Measurements from ENCODE around the gene TRMT2B.

DNA sequence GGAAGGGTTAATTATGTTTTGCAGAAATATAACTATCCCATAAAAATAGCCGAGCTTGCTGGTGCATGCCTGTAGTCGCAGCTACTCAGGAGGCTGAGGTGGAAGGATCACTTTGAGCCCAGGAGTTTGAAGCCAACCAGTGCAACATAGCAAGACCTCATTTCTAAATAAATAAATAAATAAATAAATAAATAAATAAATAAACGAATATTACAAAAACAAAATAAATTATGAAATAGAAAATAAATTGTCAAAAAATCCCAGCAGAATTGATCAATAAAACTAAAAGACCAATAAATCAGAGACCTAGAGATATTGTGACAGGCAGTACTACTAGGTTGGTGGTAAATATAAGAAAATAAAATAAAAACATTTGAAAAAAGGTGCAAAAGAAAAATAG lies 89.1 kb downstream of the TRMT2B start:
- TF ChIP-seq, protein P1, sequence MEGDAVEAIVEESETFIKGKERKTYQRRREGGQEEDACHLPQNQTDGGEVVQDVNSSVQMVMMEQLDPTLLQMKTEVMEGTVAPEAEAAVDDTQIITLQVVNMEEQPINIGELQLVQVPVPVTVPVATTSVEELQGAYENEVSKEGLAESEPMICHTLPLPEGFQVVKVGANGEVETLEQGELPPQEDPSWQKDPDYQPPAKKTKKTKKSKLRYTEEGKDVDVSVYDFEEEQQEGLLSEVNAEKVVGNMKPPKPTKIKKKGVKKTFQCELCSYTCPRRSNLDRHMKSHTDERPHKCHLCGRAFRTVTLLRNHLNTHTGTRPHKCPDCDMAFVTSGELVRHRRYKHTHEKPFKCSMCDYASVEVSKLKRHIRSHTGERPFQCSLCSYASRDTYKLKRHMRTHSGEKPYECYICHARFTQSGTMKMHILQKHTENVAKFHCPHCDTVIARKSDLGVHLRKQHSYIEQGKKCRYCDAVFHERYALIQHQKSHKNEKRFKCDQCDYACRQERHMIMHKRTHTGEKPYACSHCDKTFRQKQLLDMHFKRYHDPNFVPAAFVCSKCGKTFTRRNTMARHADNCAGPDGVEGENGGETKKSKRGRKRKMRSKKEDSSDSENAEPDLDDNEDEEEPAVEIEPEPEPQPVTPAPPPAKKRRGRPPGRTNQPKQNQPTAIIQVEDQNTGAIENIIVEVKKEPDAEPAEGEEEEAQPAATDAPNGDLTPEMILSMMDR (IDR thresholded peaks at IDR 0.05), result no peak
- no peak for TF ChIP-seq POLR2AphosphoS5 (IDR thresholded peaks at IDR 0.05)
- no peak for TF ChIP-seq POLR2A (IDR thresholded peaks at IDR 0.05)
